Osteocyte (in vitro differentiated cells): ENCODE measurements around the gene RUVBL1. TPM values are rescaled to one million over a fixed set of nuclear protein-coding genes. Genes with fewer than 3 reads are reported as not detected.

Source experiments
- DNase-seq: peaks from one replicate; pipeline ENCODE4 v3.0.0; 2021; ENCODE audit warnings: mixed read lengths; ENCODE audit not compliant: unreplicated experiment; ENCODE audit errors: extremely low spot score
- H3K27ac Mint-ChIP-seq: one replicate; pipeline ENCODE4 v1.8.0; 2021; ENCODE audit warnings: mild to moderate bottlenecking, mixed read lengths; ENCODE audit not compliant: unreplicated experiment
- H3K27me3 Mint-ChIP-seq: one replicate; pipeline ENCODE4 v1.8.0; 2021; ENCODE audit warnings: mixed read lengths; ENCODE audit not compliant: unreplicated experiment
- H3K36me3 Mint-ChIP-seq: one replicate; pipeline ENCODE4 v1.8.0; 2021; ENCODE audit warnings: mixed read lengths; ENCODE audit not compliant: unreplicated experiment
- H3K4me1 Mint-ChIP-seq: one replicate; pipeline ENCODE4 v1.8.0; 2021; ENCODE audit warnings: mixed read lengths; ENCODE audit not compliant: unreplicated experiment
- H3K4me3 Mint-ChIP-seq: one replicate; pipeline ENCODE4 v1.8.0; 2021; ENCODE audit warnings: mild to moderate bottlenecking, moderate library complexity, mixed read lengths; ENCODE audit not compliant: unreplicated experiment
- H3K9me3 Mint-ChIP-seq: one replicate; pipeline ENCODE4 v1.8.0; 2021; ENCODE audit warnings: mixed read lengths; ENCODE audit not compliant: unreplicated experiment
- total RNA-seq: library from RNA; stranded (reverse); gene quantifications from 2 replicates; pipeline ENCODE4 v1.2.1, GENCODE V29; 2021
- TF ChIP-seq, protein P1 (sequence below): fragments of 200-600 bp; sonication (generic); IDR thresholded peaks from 2 replicates; pipeline ENCODE4 v1.5.0; 2021; ENCODE audit warnings: antibody characterized with exemption, mild to moderate bottlenecking, moderate library complexity

Gene RUVBL1
- total RNA-seq, 1 donor from 2014 or later: 34.3 TPM

DNA sequence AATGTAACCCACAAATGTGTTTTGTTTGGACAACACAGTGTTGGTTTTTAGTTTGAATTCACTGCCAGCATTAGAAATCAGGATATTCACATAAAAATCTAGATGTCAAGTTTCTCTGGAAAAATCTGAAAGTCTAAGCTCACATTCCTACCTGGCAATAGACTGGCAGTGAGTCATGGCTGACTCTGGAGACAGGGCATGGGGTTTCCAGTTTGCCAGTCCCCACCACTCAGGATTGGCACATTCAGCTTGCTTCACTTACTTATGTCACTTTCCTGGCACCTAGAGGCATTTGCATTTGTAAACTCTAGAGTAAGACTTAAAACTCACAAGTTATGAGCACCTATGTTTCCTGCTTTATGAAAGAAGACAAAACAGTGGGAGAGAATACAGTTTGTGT, 90.5 kb downstream of the RUVBL1 start:
- Mint-ChIP-seq H3K36me3 (no peaks in the 10 kb centered on the region), H3K9me3 (no peaks in the 10 kb centered on the region), H3K27me3 (peaks cover 51% of the 10 kb centered on the region), H3K27ac (no peak overlapping the region), H3K4me1 (no peaks in the 10 kb centered on the region), H3K4me3 (no peak overlapping the region)
- no peak for DNase-seq
- TF ChIP-seq, protein P1, sequence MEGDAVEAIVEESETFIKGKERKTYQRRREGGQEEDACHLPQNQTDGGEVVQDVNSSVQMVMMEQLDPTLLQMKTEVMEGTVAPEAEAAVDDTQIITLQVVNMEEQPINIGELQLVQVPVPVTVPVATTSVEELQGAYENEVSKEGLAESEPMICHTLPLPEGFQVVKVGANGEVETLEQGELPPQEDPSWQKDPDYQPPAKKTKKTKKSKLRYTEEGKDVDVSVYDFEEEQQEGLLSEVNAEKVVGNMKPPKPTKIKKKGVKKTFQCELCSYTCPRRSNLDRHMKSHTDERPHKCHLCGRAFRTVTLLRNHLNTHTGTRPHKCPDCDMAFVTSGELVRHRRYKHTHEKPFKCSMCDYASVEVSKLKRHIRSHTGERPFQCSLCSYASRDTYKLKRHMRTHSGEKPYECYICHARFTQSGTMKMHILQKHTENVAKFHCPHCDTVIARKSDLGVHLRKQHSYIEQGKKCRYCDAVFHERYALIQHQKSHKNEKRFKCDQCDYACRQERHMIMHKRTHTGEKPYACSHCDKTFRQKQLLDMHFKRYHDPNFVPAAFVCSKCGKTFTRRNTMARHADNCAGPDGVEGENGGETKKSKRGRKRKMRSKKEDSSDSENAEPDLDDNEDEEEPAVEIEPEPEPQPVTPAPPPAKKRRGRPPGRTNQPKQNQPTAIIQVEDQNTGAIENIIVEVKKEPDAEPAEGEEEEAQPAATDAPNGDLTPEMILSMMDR: no peak

Other genes starting within 250 kb of the RUVBL1 start
- not detected in 2 replicates for gene KBTBD12, start 208.6 kb downstream of the RUVBL1 start, total RNA-seq
- gene SEC61A1, start 71.4 kb downstream of the RUVBL1 start, total RNA-seq: 307 and 310 TPM in 2 replicates
- gene EEFSEC, start 29.7 kb upstream of the RUVBL1 start, total RNA-seq: 14.3 and 15.6 TPM in 2 replicates